Middle frontal gyrus (tissue), 1 donor: ENCODE measurements around the gene MINPP1.
"Not testable (repeated sequence)": the region's sequence is repeated elsewhere in the genome, so short reads cannot be mapped to it uniquely, and the experiment has no call there.

ENCODE experiments used
- DNase-seq: peaks from one replicate; pipeline ENCODE4 v3.0.0-alpha.2; 2015; ENCODE audit warnings: low spot score; ENCODE audit errors: extremely low spot score

MINPP1 gene

GRCh38 chr10:87562750-87563149, 58.1 kb downstream of the MINPP1 start:
- no peak for DNase-seq

- no peak for DNase-seq
Observed at GRCh38 chr10:87565010-87565409, 60.3 kb downstream of the MINPP1 start.

GRCh38 chr10:87575851-87576250, 71.2 kb downstream of the MINPP1 start:
- DNase-seq, result no peak

- no peak for DNase-seq
Observed at GRCh38 chr10:87578160-87578841, 73.6 kb downstream of the MINPP1 start.

GRCh38 chr10:87578842-87579401, 74.2 kb downstream of the MINPP1 start:
- DNase-seq, result no peak

- DNase-seq, result no peak
Observed at GRCh38 chr10:87579563-87579962, 74.9 kb downstream of the MINPP1 start.

GRCh38 chr10:87580016-87580415, 75.3 kb downstream of the MINPP1 start:
- DNase-seq, result no peak

- no peak for DNase-seq
Observed at GRCh38 chr10:87585565-87586514, 81.1 kb downstream of the MINPP1 start.

GRCh38 chr10:87589645-87590051, 85.0 kb downstream of the MINPP1 start:
- DNase-seq, result no peak

GRCh38 chr10:87590705-87591588, 86.3 kb downstream of the MINPP1 start:
- DNase-seq, result no peak

- no peak for DNase-seq
Observed at GRCh38 chr10:87591589-87591886, 86.8 kb downstream of the MINPP1 start.

- DNase-seq, result not testable (repeated sequence)
Observed at GRCh38 chr10:87592920-87593319, 88.2 kb downstream of the MINPP1 start.

GRCh38 chr10:87593702-87594101, 89.0 kb downstream of the MINPP1 start:
- no peak for DNase-seq

GRCh38 chr10:87594181-87594580, 89.5 kb downstream of the MINPP1 start:
- DNase-seq, result no peak

GRCh38 chr10:87594864-87595263, 90.2 kb downstream of the MINPP1 start:
- DNase-seq, result no peak

- DNase-seq, result no peak
Observed at GRCh38 chr10:87596351-87596750, 91.7 kb downstream of the MINPP1 start.

- no peak for DNase-seq
Observed at GRCh38 chr10:87598700-87599099, 94.0 kb downstream of the MINPP1 start.

GRCh38 chr10:87600581-87600980, 95.9 kb downstream of the MINPP1 start:
- DNase-seq, result no peak
